MCF 10A (cell line): ENCODE data around the gene MAPK9. TPM values are rescaled to one million over a fixed set of nuclear protein-coding genes. Genes with fewer than 3 reads are reported as not detected.

Source experiments
- BruUV-seq: library from RNA; stranded (reverse); fragments of 400-500 nt; replicated peaks from 2 replicates; lab custom pipeline; 2021; lab: Mats Ljungman, UMichigan
- CTCF ChIA-PET: fragments of 300-600 bp; sonication (Branson Sonifier 250); formaldehyde crosslinking; extraction: SDS; loops from one replicate; lab custom pipeline; 2021; ENCODE audit warnings: antibody characterized with exemption, inconsistent platforms; lab: Yijun Ruan, JAX
- POLR2A ChIA-PET: fragments of 300-600, 350-650 bp; sonication (Branson Sonifier 250); formaldehyde crosslinking; extraction: SDS; loops from one replicate; lab custom pipeline; 2020; ENCODE audit warnings: antibody characterized with exemption, inconsistent platforms; lab: Yijun Ruan, JAX
- DNase-seq: peaks from one replicate; pipeline ENCODE4 v3.0.0-alpha.2; 2018; ENCODE audit not compliant: unreplicated experiment
- H3K27ac Mint-ChIP-seq: one replicate; pipeline ENCODE4 v1.8.0; 2022; ENCODE audit warnings: mild to moderate bottlenecking, low read depth, mixed read lengths; ENCODE audit not compliant: unreplicated experiment
- H3K27me3 Mint-ChIP-seq: one replicate; pipeline ENCODE4 v1.8.0; 2022; ENCODE audit warnings: mixed read lengths; ENCODE audit not compliant: insufficient read depth, unreplicated experiment
- H3K36me3 Mint-ChIP-seq: one replicate; pipeline ENCODE4 v1.8.0; 2022; ENCODE audit warnings: mild to moderate bottlenecking, moderate library complexity, mixed read lengths; ENCODE audit not compliant: insufficient read depth, unreplicated experiment
- H3K4me1 Mint-ChIP-seq: one replicate; pipeline ENCODE4 v1.8.0; 2022; ENCODE audit warnings: mixed read lengths; ENCODE audit not compliant: insufficient read depth, unreplicated experiment
- H3K4me3 Mint-ChIP-seq: one replicate; pipeline ENCODE4 v1.8.0; 2022; ENCODE audit warnings: mild to moderate bottlenecking, moderate library complexity, mixed read lengths; ENCODE audit not compliant: unreplicated experiment
- H3K9me3 Mint-ChIP-seq: one replicate; pipeline ENCODE4 v1.8.0; 2022; ENCODE audit warnings: mixed read lengths; ENCODE audit not compliant: unreplicated experiment
- CTCF ChIP-seq: fragments of 200-600 bp; IDR thresholded peaks from one replicate; pipeline ENCODE4 v1.8.0; 2022; ENCODE audit warnings: antibody characterized with exemption, mild to moderate bottlenecking; ENCODE audit not compliant: unreplicated experiment
- intact Hi-C: fragments of 100-400 bp; cut with micrococcal nuclease; formaldehyde crosslinking; loops from 2 replicates; pipeline ENCODE4 v1.14.1; 2022
- total RNA-seq: library from RNA; stranded (reverse); gene quantifications from 2 replicates; pipeline ENCODE4 v1.2.3, GENCODE V29; 2022

The MAPK9 gene
- total RNA-seq, 1 experiment from 2014 or later, result 64.0 TPM

GRCh38 chr5:180305481-180305880, 13.6 kb upstream of the MAPK9 start:
- ChIA-PET POLR2A (no interaction called here), CTCF (interaction anchor here (0.6 to 4.6 kb wide), 8 partner anchors 10 to 1014 kb away, joined by 3 to 39 read pairs (median 7); no protein-coding TSS in a partner anchor)
- no peaks in the 10 kb centered on the region for H3K36me3 Mint-ChIP-seq
- no peaks in the 10 kb centered on the region for H3K4me1 Mint-ChIP-seq
- H3K27ac Mint-ChIP-seq, result no peak overlapping the region
- H3K4me3 Mint-ChIP-seq, result no peak overlapping the region
- no peak for DNase-seq
- no TSS peak for BruUV-seq
- no peaks in the 10 kb centered on the region for H3K9me3 Mint-ChIP-seq
- TF ChIP-seq CTCF, result no peak
- intact Hi-C loops, result no loop called here
- H3K27me3 Mint-ChIP-seq, result peaks cover 9% of the 10 kb centered on the region

GRCh38 chr5:180304431-180305375, 12.8 kb upstream of the MAPK9 start:
- intact Hi-C loops, result no loop called here
- Mint-ChIP-seq H3K36me3 (no peaks in the 10 kb centered on the region), H3K27me3 (peaks cover 12% of the 10 kb centered on the region), H3K9me3 (no peaks in the 10 kb centered on the region), H3K27ac (no peak overlapping the region), H3K4me3 (no peak overlapping the region), H3K4me1 (no peaks in the 10 kb centered on the region)
- POLR2A ChIA-PET, result interaction anchor here (0.6 kb wide), 1 partner anchor 272 kb away, joined by 3 read pairs; no protein-coding TSS in a partner anchor
- BruUV-seq, result no TSS peak
- CTCF ChIA-PET, result interaction anchor here (0.6 to 4.6 kb wide), 9 partner anchors 10 to 734 kb away, joined by 3 to 39 read pairs (median 10); no protein-coding TSS in a partner anchor
- no peak for TF ChIP-seq CTCF
- DNase-seq, result no peak

GRCh38 chr5:180304016-180304292, 12.1 kb upstream of the MAPK9 start:
- no peak overlapping the region for H3K27ac Mint-ChIP-seq
- no peak for TF ChIP-seq CTCF
- DNase-seq, result no peak
- no peaks in the 10 kb centered on the region for H3K9me3 Mint-ChIP-seq
- intact Hi-C loops, result no loop called here
- CTCF ChIA-PET, result interaction anchor here (0.6 to 4.6 kb wide), 7 partner anchors 9 to 486 kb away, joined by 3 to 39 read pairs (median 10); no protein-coding TSS in a partner anchor
- no peaks in the 10 kb centered on the region for H3K4me1 Mint-ChIP-seq
- no TSS peak for BruUV-seq
- POLR2A ChIA-PET, result interaction anchor here (0.6 to 1.0 kb wide), 2 partner anchors 10 to 271 kb away, joined by 3 read pairs; no protein-coding TSS in a partner anchor
- H3K4me3 Mint-ChIP-seq, result no peak overlapping the region
- H3K27me3 Mint-ChIP-seq, result peaks cover 12% of the 10 kb centered on the region
- H3K36me3 Mint-ChIP-seq, result no peaks in the 10 kb centered on the region
